GM12878 (cell line): Measurements from ENCODE around the gene PTPRH.

Experiments used
- ATF3 ChIP-seq: IDR thresholded peaks from 2 replicates; pipeline ENCODE4 v1.6.1; 2011; ENCODE audit warnings: low read depth, mild to moderate bottlenecking, low read length, moderate library complexity, borderline replicate concordance; ENCODE audit errors: extremely low read depth
- BRCA1 ChIP-seq: IDR thresholded peaks from 2 replicates; pipeline ENCODE4 v1.6.1; 2011; ENCODE audit warnings: low read depth, low read length, improper control_type of control experiment
- EP300 ChIP-seq, 2 experiments: fragments of 150-350 bp in 1 of 2; IDR thresholded peaks; 2 replicates each; pipeline ENCODE4 v1.6.1; 2011 to 2012; ENCODE audit warnings: low read depth in 2 of 2, low read length in 2 of 2, borderline replicate concordance in 1 of 2, improper control_type of control experiment in 1 of 2, inconsistent platforms in 1 of 2; ENCODE audit not compliant: control insufficient read depth in 1 of 2
- MTA2 ChIP-seq: fragments of 450-650 bp; IDR thresholded peaks from 2 replicates; pipeline ENCODE4 v1.6.1; 2016; ENCODE audit warnings: low read depth, mild to moderate bottlenecking, moderate library complexity
- POLR2AphosphoS2 ChIP-seq: IDR thresholded peaks from 2 replicates; pipeline ENCODE4 v1.6.1; 2011; ENCODE audit warnings: low read depth, mild to moderate bottlenecking, low read length, improper control_type of control experiment, moderate library complexity
- TAF1 ChIP-seq: IDR thresholded peaks from 2 replicates; pipeline ENCODE4 v1.6.1; 2011; ENCODE audit warnings: mild to moderate bottlenecking, low read depth, low read length, borderline replicate concordance
- ZNF217 ChIP-seq: fragments of 450-650 bp; IDR thresholded peaks from 2 replicates; pipeline ENCODE4 v1.6.1; 2017; ENCODE audit warnings: antibody characterized with exemption, mild to moderate bottlenecking
- ZNF24 ChIP-seq: fragments of 450-650 bp; IDR thresholded peaks from 2 replicates; pipeline ENCODE4 v1.6.1; 2017; ENCODE audit warnings: antibody characterized with exemption, mild to moderate bottlenecking

- no peak for TF ChIP-seq BRCA1
- TF ChIP-seq POLR2AphosphoS2, result no peak
- TF ChIP-seq TAF1, result no peak
- TF ChIP-seq EP300 (IDR thresholded peaks at IDR 0.05; ENCODE audit: borderline replicate concordance in 1 of 2, control insufficient read depth in 1 of 2, low read depth in 2 of 2, low read length in 2 of 2), result no peak
- no peak for TF ChIP-seq ZNF217
- no peak for TF ChIP-seq MTA2
- no peak for TF ChIP-seq ZNF24
- no peak for TF ChIP-seq ATF3
Measured at GRCh38 chr19:55213547-55213946, 4.2 kb upstream of the PTPRH start.
